ENCODE measurements around the gene TBC1D22B.

TBC1D22B gene, protein sequence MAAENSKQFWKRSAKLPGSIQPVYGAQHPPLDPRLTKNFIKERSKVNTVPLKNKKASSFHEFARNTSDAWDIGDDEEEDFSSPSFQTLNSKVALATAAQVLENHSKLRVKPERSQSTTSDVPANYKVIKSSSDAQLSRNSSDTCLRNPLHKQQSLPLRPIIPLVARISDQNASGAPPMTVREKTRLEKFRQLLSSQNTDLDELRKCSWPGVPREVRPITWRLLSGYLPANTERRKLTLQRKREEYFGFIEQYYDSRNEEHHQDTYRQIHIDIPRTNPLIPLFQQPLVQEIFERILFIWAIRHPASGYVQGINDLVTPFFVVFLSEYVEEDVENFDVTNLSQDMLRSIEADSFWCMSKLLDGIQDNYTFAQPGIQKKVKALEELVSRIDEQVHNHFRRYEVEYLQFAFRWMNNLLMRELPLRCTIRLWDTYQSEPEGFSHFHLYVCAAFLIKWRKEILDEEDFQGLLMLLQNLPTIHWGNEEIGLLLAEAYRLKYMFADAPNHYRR

DNA sequence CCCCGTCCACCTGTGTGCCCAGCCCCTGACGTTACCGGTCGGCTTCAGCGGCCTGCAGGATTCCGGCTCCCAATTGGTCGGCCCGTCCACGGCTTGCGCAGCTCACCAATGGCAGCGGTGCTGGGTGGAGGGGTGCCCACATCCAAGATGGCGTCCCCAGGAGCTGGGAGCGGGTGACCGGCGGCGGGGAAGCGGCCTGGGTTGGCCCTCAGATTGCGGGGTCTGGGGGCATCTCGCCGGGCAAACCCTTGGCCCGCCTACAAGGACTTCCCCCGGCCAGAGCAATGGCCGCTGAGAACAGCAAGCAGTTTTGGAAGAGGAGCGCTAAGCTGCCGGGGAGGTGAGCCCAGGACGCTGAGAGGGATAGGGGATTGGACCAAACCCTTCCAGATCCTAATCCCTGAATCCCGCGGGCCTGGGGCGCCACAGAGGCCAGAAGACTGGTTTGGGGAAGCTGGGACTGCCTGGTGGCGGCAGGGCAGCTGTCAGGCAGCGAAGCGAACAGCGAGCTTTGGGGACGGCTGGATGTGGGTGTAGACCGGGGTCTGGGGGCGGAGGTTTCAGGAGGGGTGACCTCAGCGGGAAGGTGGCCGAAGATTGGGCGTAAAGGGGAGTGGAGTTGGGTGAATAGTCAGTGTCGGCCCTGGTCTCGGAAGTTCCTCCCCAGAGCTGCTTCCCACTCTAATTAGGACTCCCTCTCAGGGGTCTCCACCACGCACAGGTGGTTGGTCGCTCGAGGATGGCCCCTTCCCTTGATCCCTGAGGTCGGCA, at the start of gene TBC1D22B, which contains the start of gene TMEM217:
TBC1D22B (plus strand) TSS at position 139 of the 771 bp plus-strand sequence; CDS start at position 285, 146 bp downstream.
TMEM217 (minus strand) TSS at position 511 of the 771 bp plus-strand sequence. CDS start 39,114 bp downstream, outside the sequence.
- peak; percentile 31 to 98 (median 93) for DNase-seq

- peak in 42 of 51 donors; percentile 1 to 62 (median 35) for DNase-seq
These were observed 49.6 kb upstream of the TBC1D22B start for GRCh38 chr6:37207903-37208456.

GRCh38 chr6:37208793-37209192, 48.8 kb upstream of the TBC1D22B start:
- no peak for DNase-seq

- no peak for DNase-seq
These were observed 47.9 kb upstream of the TBC1D22B start for GRCh38 chr6:37209461-37210205.

GRCh38 chr6:37210313-37210968, 47.1 kb upstream of the TBC1D22B start:
- DNase-seq, result peak in 36 of 51 donors; percentile 2 to 81 (median 39)

GRCh38 chr6:37212268-37212667, 45.3 kb upstream of the TBC1D22B start:
- no peak for DNase-seq

DNA sequence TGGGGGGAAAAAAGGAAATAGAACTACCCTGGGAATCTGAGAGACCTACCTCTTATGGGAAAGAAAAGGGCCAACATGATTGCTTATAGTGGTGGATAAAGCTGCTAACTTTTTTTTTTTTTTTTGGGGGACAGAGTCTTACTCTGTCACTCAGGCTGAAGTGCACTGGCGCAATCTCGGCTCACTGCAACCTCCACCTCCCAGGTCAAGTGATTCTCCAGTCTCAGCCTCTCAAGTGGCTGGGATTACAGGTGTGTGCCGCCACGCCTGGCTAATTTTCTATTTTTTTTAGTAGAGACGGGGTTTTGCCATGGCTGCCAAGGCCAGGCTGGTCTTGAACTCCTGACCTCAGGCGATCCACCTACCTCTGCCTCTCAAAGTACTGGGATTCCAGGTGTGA, 39.5 kb upstream of the TBC1D22B start:
- no peak for DNase-seq

GRCh38 chr6:37218511-37218910, 39.1 kb upstream of the TBC1D22B start:
- no peak for DNase-seq

DNA sequence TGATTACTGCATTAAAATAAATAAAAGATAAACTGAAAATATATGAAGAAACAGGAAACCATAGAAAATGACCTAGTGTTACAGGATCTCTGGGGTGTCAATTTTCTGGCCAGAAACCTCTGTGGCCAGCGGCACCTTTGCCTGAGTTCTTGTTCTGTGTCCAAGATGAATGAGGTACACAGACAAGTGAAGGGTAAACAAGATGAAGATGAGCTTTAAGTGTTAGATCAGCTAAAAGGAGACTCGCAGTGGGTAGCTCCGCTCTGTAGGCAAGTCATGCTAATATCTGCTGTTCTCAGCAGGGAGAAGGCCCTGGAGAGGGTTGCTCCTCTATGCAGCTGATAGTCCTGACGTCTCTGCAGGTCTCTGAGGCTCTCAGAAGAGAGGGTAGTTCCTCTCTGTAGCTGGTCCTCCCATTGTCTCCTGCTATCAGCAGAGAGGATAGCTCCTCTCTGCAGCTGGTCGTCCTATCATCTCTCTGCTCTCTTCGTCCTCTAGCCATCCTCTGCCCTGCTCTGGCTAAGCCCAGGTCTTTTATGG, 35.9 kb upstream of the TBC1D22B start:
- peak in 1 of 51 donors; percentile 30 for DNase-seq

DNA sequence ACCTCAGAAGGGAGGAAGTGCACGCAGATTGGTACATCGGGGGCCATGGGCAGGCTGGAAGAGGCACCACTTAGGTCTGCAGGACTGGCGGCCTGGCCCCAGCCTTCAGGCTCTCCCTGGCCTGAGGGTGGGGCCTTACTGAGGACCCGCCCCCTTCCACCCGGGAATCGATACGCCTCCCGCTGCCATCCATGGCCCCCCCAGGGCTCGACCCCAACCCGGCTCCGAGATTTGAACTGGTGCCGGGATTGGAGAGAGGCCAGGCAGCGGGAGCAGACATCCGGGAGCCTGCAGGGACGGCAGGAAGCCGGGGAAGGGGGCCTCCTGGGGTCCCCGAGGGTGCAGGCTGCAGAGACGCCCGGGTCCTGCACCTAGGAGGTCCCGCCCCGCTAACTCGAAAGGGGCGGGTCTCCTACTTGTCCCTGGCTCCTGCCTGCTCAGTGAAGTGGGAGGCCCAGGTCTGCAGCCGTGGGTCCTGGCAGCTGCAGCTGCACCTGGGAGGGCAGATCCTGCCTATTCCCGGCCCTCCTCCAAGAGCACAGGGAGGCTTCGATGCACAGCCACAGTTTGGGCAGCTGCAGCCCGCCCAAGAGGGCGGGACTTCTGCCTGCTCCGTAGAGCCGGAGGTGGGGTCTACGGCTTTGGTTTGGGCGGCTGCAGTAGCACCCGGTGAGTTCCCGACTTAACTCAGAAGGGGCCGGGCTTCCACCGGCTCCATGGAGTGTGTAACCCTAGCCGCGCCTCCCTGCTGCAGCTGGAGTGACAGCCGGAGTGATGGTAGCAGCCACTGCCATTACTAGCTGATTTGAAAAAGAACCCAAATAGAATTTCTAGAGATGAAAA, 35.2 kb upstream of the TBC1D22B start:
- DNase-seq, result peak in 37 of 51 donors; percentile 5 to 56 (median 30)

GRCh38 chr6:37222992-37223391, 34.6 kb upstream of the TBC1D22B start:
- DNase-seq, result no peak

DNA sequence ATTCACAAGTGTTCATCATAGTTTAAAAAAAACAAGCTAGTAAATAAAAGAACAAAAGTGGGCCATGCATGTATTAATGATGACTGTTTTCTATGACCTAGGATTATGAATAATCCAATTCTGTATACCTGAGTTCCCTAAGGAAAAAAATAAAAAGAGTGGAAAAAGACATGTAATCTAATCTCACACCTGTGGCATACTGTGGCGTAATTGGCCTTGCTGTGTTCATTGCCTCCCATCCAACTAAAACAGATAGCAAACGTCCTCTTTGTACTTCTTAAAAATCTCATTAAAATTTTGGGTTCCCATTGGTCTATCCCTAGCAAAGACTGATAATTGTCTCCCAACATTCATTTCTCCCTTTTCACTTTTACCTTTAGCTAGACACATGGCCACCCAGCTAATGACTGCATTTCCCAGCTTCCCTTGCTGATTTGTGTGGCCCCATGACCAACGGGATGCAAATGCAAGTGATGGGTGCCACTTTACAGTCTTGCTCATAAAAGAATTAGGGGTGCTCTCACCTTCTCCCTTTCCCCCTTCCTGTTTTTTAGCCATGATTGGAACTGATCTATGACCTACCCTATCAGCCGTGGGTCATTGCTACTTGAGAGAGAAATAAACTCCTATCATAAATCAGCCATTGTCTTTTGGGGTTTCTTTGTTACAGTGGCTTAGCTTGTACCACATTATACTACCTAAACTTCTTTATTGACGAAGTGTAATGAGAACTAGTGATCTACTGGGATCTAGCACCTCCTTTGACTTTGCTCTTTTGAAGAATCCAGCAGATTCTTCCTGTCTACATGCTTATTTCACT, 32.0 kb upstream of the TBC1D22B start:
- DNase-seq, result no peak

GRCh38 chr6:37230104-37230503, 27.5 kb upstream of the TBC1D22B start:
- no peak for DNase-seq

- no peak for DNase-seq
These were observed 25.0 kb upstream of the TBC1D22B start for GRCh38 chr6:37232430-37233017.

DNA sequence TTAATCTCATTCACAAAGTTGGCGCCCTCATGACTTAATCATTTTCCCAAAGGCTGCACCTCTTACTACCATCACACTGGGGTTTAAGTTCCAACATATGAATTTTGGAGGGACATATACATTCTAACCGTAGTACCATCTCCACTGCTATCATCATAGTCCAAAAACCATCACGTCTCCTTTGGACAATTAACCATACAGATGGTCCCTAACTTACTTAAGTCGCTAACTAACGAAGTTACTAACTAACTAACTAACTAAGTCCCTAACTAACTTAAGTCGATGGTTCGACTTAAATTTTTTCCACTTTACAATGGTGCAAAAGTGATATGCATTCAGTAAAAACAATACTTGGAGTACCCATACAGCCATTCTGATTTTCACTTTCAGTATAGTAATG, 24.0 kb upstream of the TBC1D22B start:
- DNase-seq, result no peak

DNA sequence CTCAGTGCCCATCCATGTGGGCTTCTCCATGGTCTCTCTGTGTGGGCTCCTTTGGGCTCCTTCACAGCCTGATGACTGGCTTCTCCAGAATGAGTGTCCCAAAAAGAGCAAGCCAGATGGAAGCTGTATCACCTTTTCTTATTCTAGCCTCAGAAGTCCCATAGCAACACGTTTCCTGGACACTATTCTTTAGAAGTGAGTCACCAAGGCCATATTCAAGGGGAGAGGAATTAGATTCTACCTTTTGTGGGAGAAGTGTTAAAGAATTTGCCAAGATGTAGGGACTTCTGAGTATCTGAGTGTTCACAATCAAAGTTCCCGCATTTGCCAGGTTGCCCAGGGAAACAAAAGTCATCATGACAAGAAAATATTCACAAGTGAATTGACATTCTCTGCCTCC, 20.7 kb upstream of the TBC1D22B start:
- DNase-seq, result no peak

- no peak for DNase-seq
These were observed 19.8 kb upstream of the TBC1D22B start for GRCh38 chr6:37237789-37238188.

GRCh38 chr6:37238381-37238780, 19.2 kb upstream of the TBC1D22B start:
- DNase-seq, result no peak

Measured in hypothalamus (tissue), 51 donors.